NOMO-1 (cell line): Measurements from ENCODE around the gene ATP1B1.
"Not testable (repeated sequence)": the region's sequence is repeated elsewhere in the genome, so short reads cannot be mapped to it uniquely, and the experiment has no call there.

ENCODE experiments used
- DNase-seq, 2 experiments: peaks; one replicate each; lab custom pipeline; 2025; ENCODE audit not compliant: unreplicated experiment in 2 of 2; lab: John Stamatoyannopoulos, UW

ATP1B1 gene

DNA sequence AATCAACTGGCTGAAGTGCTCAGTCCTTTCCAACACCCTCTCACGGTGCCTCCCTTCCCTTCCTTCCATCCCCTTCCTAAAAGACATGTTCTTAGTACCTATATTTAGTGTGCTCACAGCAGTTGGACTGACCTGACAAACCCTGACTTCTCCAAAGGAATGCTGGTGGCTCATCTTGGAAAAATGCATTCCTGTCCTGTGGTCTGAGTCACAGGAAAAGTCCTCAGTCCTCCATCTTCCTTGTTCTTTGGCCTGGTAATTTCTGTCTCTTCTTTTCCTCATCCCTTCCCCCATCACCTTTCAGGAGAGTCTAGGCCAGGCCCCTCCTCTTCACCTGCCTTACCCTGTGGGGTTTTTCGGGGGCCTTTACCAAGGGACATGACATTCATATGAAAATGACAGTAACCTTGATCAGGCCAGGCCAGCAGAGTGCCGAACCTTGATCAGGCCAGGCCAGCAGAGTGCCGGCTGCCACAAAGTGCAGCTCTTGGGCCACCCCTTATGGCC, 7.2 kb downstream of the ATP1B1 start:
- no peak for DNase-seq

DNA sequence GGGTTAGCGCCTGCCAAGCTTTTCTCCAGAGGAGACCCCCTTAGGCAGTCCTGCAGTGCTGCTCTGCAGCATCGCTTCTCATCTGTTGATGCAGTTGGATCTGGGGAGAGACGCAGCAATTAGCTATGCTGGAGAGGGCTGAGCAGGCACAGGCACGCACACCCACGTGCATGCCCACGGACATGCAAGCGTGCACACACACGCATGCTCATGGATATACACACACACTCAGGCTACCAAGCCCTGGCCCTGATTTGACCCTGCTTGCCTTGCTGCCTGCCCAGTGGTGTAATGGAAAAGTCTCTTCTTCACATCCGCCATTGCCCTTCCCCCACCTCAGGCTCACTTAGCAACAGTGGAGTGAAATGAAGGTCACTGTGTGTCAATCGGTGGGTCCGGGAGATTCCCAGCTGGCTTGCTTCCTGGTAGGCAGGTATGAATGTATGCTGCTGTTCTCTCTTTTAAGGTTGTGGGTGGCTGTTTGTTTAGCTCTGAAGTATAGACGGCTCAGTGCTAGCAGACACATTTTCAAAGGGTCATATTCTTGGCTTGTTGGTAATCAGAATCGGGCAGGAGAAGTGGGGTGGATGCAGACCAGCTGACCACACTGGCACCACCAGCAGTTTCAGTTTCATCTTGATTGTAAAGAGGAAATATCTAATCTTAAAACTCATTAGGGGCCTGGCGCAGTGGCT, 9.5 kb downstream of the ATP1B1 start:
- peak; percentile 16 to 59 for DNase-seq

- DNase-seq: no peak
Measured at GRCh38 chr1:169117014-169117413, 10.5 kb downstream of the ATP1B1 start.

GRCh38 chr1:169117599-169117998, 11.1 kb downstream of the ATP1B1 start:
- DNase-seq: no peak

GRCh38 chr1:169118227-169118626, 11.7 kb downstream of the ATP1B1 start:
- DNase-seq: no peak

DNA sequence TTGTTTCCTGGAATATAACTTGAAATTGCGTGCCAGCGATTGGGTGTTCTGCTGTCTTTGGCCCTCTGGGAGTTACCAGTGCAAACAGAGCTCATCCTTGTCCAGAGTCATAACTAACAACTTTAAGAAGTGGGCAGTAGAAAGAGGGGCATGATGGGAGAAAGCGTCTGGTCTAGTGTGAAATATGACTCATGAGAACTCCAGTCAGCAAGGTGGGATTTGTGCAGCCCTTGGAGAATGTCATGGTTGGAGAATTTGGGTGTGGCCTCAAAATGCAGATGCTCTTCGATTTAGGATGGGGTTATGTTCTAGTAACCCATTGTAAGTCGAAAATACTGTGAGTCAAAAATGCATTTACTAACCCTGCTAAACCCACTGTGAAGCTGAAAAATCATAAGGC, 12.9 kb downstream of the ATP1B1 start:
- no peak for DNase-seq

- no peak for DNase-seq
Measured at GRCh38 chr1:169120066-169120465, 13.6 kb downstream of the ATP1B1 start.

GRCh38 chr1:169121146-169121923, 14.8 kb downstream of the ATP1B1 start:
- no peak for DNase-seq

GRCh38 chr1:169122976-169123375, 16.5 kb downstream of the ATP1B1 start:
- peak in 1 of 2 experiments; percentile 22 for DNase-seq

DNA sequence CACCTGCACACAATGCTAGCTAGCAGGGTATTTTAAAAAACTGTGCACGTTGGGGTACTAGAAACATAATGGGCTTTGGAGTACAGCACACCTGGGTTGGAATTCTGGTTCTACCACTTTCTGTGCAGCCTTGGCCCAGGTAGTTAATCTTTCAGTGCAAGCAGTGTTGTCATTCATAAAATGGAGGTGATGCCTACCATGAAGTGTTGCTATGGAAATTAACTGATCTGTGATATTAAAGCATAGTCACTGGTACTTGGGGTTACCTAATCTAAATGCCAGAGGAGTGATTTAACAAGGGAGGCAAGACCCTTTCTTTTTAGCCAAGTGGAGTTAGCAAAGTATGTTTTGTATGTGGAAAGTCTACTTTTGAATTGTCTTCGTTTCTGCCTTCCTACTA, 18.0 kb downstream of the ATP1B1 start:
- no peak for DNase-seq

DNA sequence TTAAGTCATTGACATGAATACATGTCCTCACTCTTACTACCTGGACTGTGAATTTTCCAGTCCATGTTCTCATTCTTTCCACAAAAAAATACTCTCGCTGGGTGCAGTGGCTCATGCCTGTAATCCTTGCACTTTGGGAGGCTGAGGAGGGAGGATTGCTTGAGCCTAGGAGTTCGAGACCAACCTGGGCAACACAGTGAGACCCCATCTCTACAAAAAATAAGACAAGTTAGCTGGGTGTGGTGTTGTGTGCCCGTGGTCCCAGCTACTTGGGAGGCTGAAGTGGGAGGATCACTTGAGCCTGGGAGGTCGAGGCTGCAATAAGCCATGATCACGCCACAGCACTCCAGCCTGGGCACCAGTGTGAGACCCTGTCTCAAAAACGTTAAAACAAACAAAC, 19.1 kb downstream of the ATP1B1 start:
- not testable (repeated sequence) for DNase-seq

DNA sequence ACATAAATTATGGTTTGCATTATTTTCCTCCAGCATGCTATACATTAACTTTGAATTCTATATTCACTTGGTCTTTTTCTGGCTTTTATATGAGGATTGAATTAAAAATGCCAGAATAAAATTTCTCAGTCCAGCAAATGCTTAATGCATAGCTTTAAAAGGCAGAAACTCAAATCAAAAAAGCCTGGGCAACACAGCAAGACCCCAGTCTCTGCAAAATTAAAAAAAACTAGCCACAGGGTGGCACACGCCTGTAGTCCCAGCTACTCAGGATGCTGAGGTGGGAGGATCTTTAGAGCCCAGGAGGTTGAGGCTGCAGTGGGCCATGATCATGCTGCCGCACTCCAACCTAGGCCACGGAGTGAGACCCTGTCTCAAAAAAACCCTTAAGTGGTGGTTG, 19.8 kb downstream of the ATP1B1 start:
- no peak for DNase-seq

DNA sequence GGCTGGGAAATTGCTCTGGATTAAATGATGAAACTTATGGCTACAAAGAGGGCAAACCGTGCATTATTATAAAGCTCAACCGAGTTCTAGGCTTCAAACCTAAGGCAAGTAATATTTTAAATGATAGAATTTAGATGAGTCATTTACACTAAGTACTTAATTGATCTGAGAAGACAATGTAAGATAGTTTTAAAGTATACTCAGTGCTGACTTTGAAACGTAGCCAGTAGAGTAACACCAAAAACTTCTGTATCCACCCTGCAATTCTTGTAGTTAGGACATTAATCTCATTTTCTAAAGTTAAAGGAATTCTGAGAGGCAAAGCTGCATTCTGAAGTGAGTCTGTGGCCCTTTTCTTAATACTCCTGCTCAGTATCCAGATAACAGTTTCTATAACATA, 20.8 kb downstream of the ATP1B1 start:
- DNase-seq: no peak

DNA sequence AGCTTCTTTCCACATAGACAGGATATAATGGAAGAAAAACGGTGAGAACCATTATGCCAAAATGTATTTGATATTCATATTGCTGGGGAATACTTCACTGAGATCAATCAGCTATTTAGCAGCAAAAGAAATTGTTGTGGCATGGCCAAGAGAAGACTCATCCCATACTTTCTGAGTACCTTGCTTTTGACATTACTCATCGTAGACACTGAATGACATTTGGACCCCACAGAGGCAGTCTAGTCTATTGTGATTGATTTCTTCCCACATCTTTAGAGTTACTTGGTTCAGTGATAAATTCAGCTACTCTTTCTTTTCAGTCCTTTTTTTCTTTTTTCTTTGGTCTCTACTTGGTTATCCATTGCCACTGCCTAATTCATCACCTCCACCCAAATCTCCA, 22.1 kb downstream of the ATP1B1 start:
- no peak for DNase-seq

DNA sequence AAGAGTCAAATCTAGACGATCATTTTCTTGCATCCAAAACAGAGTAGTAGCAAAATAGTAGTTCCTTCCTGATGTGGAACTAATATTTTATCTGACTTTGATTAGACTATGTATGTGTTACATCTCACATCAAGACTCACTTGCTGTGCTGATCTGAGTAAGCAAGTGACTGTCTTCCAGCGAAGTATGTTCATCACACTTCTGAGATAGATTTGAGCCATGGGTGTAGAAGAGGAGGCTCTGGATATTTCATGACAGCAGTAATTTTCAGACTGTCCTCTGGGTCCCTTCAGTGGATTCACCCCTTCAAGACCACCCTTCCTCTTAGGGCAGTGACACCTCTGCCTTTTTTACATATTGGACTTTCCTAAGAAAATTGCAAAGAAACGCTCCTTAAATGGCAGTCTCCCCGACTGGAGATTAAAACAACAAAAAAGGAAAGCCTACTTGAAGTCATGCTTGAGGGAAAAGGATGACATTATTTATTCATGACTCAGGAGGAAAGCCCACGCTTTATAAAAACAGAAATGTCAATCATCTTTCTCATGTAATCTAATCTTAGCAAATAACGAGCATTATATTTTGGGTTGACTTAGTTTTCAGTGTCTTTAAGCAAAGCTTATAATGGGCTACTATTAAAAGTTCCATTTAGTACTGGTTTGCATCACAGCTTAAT, 22.8 kb downstream of the ATP1B1 start:
- no peak for DNase-seq

DNA sequence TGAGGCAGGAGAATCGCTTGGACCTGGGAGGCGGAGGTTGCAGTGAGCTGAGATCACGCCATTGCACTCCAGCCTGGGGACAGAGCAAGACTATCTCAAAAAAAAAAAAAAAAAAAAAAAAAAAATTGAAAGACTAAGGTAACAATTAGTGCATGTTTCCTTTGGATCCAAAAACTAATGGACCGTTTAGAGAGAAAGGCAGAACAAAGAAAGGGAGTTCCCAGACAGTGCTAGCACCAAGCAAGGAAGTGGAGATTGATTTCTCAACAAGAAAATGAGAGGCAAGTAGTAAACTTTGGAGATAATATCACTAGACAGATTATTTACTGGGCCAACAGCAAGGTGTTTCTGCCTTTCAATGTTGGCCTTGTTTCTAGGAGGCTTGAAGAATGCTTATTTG, 24.2 kb downstream of the ATP1B1 start:
- DNase-seq: no peak

- DNase-seq: no peak
Measured at GRCh38 chr1:169132512-169133227, 26.2 kb downstream of the ATP1B1 start.

GRCh38 chr1:169133228-169133576, 26.7 kb downstream of the ATP1B1 start:
- DNase-seq: no peak

DNA sequence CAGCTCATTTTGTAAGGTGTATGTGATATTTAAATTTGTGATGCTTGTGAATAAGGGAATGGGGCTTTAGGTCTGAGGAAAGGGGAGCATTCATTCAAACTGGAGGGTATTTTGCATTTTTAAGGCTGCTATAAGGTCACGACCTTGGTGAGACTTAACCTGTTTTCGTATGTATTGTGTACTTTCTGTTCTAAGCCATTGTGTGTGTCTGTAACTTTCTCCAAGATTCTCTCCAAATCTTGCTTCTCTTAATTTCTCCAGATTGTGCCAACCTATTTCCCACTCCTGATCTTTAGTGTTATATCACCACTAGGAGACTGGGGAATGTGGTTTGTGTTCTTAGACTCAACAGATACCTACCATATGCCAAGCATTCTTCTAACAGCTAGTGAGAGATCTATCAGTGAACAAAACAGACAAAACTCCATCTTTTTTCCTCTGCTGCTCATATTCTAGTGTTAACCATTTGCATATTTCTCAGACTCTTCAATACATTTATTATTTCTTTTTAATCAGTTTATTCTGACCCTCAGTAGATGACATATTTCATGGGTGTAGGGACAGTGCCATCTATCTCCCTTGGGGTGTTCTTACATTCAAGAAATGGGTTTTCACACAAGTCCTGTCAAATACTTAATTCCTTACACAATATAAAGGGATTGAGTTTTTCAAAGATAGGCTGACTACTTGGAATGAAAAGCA, 27.5 kb downstream of the ATP1B1 start:
- no peak for DNase-seq

DNA sequence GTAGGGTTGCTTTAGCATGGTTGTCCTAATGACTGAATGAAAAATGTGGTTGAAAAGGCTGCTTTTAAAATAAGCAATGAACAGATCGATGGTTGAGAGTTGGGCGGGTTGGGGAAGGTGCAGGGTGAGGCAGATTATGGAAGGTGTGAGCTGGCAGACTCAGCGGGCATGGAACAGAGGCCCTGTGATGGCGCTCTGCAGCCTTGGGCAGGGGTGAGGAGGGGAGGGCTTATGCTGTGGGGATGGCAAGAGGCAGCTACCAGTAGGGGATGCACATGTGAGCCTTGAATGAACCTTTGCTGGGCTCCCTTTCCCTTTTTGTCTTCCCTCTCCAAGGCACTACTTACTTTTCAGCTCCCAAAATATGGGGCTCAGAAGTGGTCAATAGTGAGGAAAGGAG, 30.9 kb downstream of the ATP1B1 start:
- no peak for DNase-seq
